Choroid plexus epithelial cell (primary cell): ENCODE measurements around the gene FAM174C.

Experiments used
- DNase-seq: peaks from one replicate; pipeline ENCODE4 v3.0.0-alpha.2; 2010; ENCODE audit warnings: low read depth
- H3K4me3 ChIP-seq: 2 replicates; pipeline ENCODE4 v1.5.1; 2011; ENCODE audit warnings: low read depth, mild to moderate bottlenecking, control low read depth, low read length, moderate library complexity
- CTCF ChIP-seq: conservative IDR thresholded peaks from 2 replicates; pipeline ENCODE4 v1.5.1; 2011; ENCODE audit warnings: low read depth, mild to moderate bottlenecking, control low read depth, inconsistent platforms, low read length, moderate library complexity

The FAM174C gene

GRCh38 chr19:1275260-1275975, at the start of gene FAM174C:
TSS of gene FAM174C (plus strand) at chr19:1275530. CDS start at chr19:1275550, 20 bp downstream.
- H3K4me3 ChIP-seq, result peak within 1 kb of the TSS; percentile 76
- no peak for TF ChIP-seq CTCF

GRCh38 chr19:1226227-1226518, 49.2 kb upstream of the FAM174C start:
- no peak for TF ChIP-seq CTCF
- DNase-seq, result no peak
- no peak overlapping the region for H3K4me3 ChIP-seq

More at GRCh38 chr19:1275260-1275975, at the start of gene FAM174C:
- DNase-seq, result peak; percentile 98

- DNase-seq, result no peak
- no peak overlapping the region for H3K4me3 ChIP-seq
- TF ChIP-seq CTCF, result no peak
These were observed 48.6 kb upstream of the FAM174C start for GRCh38 chr19:1226522-1227303.

- no peak overlapping the region for H3K4me3 ChIP-seq
- TF ChIP-seq CTCF, result no peak
- DNase-seq, result no peak
These were observed 47.9 kb upstream of the FAM174C start for GRCh38 chr19:1227304-1228054.

- no peak for DNase-seq
- no peak overlapping the region for H3K4me3 ChIP-seq
- no peak for TF ChIP-seq CTCF
These were observed 47.0 kb upstream of the FAM174C start for GRCh38 chr19:1228161-1228957.

- no peak for TF ChIP-seq CTCF
- H3K4me3 ChIP-seq, result no peak overlapping the region
- DNase-seq, result no peak
These were observed 46.0 kb upstream of the FAM174C start for GRCh38 chr19:1229056-1229923.
